PFSK-1 (cell line): Measurements from ENCODE around the gene BOD1.

Experiments
- POLR2AphosphoS5 ChIP-seq: IDR thresholded peaks from 2 replicates; pipeline ENCODE4 v1.6.1; 2012; ENCODE audit warnings: low read depth, mild to moderate bottlenecking, control low read depth, low read length, moderate library complexity
- SIN3A ChIP-seq: IDR thresholded peaks from 2 replicates; pipeline ENCODE4 v1.6.1; 2012; ENCODE audit warnings: mild to moderate bottlenecking, low read length, moderate library complexity, borderline replicate concordance; ENCODE audit not compliant: insufficient read depth

DNA sequence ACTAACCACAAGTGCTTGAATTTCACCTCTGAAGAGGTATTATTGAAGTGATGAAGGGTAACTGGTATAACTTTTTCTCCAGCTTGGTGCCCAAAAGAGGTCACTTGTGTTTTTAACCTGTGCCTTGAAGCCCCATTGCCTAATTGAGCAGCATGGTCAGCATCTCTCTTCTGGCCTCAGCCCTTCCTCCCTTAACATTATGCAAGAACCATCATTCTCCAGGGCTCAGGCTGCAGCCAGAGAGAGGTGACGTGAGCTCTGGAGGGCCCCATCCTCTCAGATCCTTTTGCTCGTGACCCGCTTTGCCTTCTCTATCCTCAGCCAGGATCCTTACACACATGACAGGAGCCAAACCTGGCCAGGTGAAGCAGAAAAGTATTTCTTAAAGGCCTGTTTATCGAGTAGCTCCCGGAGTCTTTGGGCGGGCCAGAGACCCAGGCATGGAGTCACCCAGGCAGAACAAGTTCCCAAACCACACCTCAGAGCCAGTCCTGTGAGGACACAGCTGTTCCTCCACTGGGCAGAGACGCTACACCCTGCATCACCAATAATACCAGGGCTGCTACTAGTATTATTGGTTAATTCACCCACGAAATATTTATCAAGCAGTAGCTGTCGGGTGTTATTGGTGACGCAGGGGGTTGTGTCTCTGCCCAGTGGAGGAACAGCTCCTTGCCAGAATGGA lies 29.6 kb upstream of the BOD1 start:
- TF ChIP-seq SIN3A (no peak), POLR2AphosphoS5 (no peak)
